Fibroblast of lung (primary cell): ENCODE measurements around the gene LGR6.
A peak's percentile ranks its signal among the peaks of the same experiment; 100 is the strongest.

ENCODE experiments used
- EZH2 ChIP-seq: IDR thresholded peaks from 2 replicates; pipeline ENCODE4 v1.5.1; 2012; ENCODE audit warnings: low read length, control low read depth, mild to moderate bottlenecking; ENCODE audit errors: missing control alignments
- TF ChIP-seq, protein P1 (sequence below), 2 donors: IDR thresholded peaks in 1 of 2; conservative IDR thresholded peaks in 1 of 2; 1 replicate in 1 of 2; 2 replicates in 1 of 2; pipeline ENCODE4 v1.5.1; 2011 to 2012; ENCODE audit warnings: low read length in 2 of 2, control low read depth in 1 of 2, inconsistent platforms in 1 of 2, low read depth in 1 of 2, mild to moderate bottlenecking in 1 of 2

DNA sequence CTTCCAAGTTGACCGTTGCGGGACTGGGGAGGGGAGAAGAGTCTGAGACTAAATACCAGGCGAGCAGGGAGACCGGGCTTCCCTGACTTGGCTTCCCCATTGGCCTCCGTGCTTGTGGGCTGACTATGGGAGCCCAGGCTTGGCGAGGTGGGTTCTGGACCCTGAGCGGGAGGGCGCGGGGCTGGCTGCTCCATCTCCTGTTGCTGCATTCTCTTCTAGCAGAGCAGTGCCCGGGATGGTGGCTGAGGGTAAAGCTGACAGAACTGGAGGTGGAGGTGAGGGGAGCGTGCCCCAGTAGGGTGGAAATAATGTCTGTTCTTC lies 689 bp downstream of the LGR6 start:
- TF ChIP-seq, protein P1, sequence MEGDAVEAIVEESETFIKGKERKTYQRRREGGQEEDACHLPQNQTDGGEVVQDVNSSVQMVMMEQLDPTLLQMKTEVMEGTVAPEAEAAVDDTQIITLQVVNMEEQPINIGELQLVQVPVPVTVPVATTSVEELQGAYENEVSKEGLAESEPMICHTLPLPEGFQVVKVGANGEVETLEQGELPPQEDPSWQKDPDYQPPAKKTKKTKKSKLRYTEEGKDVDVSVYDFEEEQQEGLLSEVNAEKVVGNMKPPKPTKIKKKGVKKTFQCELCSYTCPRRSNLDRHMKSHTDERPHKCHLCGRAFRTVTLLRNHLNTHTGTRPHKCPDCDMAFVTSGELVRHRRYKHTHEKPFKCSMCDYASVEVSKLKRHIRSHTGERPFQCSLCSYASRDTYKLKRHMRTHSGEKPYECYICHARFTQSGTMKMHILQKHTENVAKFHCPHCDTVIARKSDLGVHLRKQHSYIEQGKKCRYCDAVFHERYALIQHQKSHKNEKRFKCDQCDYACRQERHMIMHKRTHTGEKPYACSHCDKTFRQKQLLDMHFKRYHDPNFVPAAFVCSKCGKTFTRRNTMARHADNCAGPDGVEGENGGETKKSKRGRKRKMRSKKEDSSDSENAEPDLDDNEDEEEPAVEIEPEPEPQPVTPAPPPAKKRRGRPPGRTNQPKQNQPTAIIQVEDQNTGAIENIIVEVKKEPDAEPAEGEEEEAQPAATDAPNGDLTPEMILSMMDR (conservative IDR thresholded peaks at IDR 0.05 in 1 of 2, IDR thresholded peaks at IDR 0.05 in 1 of 2; ENCODE audit: low read depth in 1 of 2, low read length in 2 of 2) = no peak
- peak; percentile 90 for TF ChIP-seq EZH2
